ENCODE measurements around the gene RABGAP1L.

RABGAP1L gene

GRCh38 chr1:174284052-174284451 is 124.7 kb downstream of the RABGAP1L start:
- no peak overlapping the region for H3K4me3 ChIP-seq (ENCODE audit: low read depth, low read length)
- no peaks in the 10 kb centered on the region for H3K9me3 ChIP-seq
- H3K4me1 ChIP-seq: no peaks in the 10 kb centered on the region
- H3K36me3 ChIP-seq: no peaks in the 10 kb centered on the region
- H3K27me3 ChIP-seq: no peaks in the 10 kb centered on the region
- no peak for DNase-seq
- no peak for TF ChIP-seq CTCF (IDR thresholded peaks at IDR 0.05; ENCODE audit: low read depth, low read length)

GRCh38 chr1:174286042-174286441 is 126.7 kb downstream of the RABGAP1L start:
- H3K36me3 ChIP-seq: no peaks in the 10 kb centered on the region
- no peaks in the 10 kb centered on the region for H3K27me3 ChIP-seq
- no peaks in the 10 kb centered on the region for H3K4me1 ChIP-seq
- H3K4me3 ChIP-seq (ENCODE audit: low read depth, low read length): no peak overlapping the region
- no peak for TF ChIP-seq CTCF (IDR thresholded peaks at IDR 0.05; ENCODE audit: low read depth, low read length)
- H3K9me3 ChIP-seq: no peaks in the 10 kb centered on the region
- DNase-seq: no peak

DNA sequence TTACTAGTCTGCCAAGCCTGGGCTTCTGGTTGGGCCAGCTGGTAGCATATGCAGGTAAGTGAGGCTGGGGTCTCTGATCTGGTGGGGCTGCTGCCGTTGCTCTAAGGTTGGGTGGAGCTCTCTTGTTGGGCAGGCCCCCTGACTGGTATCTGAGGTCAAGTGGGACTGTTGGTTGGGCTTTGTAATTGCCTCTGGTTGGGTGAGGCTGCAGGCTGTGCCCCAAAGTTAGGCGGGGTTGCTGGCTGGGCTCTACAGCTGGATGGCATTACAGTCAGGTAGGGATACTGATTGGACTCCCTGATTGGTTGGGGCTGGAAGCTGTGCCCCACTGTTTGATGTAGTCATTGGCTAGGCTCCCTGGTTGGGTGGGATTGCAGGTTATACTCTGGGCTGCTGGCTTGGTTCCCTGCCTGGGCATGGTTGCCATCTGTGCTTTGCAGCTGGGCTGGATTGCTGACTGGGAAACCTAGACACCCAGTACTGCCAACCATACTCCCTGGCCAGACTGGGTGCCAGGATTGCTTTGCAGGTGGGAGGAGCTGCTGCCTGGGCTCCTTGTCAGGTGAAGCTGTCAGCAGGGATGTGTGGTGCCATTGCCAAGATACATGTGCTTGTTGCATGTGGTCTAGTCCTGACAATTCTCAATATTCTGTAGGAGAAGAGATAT is 130.5 kb downstream of the RABGAP1L start:
- Histone ChIP-seq H3K4me3 (ENCODE audit: low read depth, low read length) (no peak overlapping the region), H3K36me3 (no peaks in the 10 kb centered on the region), H3K4me1 (no peaks in the 10 kb centered on the region), H3K27me3 (no peaks in the 10 kb centered on the region), H3K9me3 (no peaks in the 10 kb centered on the region)
- no peak for DNase-seq
- TF ChIP-seq CTCF (IDR thresholded peaks at IDR 0.05; ENCODE audit: low read depth, low read length): no peak

DNA sequence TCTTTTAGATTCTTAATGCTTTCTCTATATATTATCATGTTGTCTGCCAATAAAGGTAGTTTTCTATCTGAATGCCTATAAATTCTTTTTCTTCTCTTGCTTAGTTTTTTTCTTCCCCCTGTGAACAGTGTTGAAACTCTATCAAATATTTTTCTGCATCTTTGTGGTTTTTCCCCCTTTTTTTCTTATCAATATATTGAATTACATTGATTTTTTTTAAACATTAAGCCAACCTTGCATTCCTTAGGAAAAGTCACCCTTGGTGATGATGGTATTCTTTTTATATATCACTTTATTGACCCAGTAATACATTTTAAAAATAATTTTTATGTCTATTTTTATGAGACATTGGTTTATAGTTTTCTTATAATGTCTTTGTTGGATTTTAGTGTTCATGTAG is 131.7 kb downstream of the RABGAP1L start:
- Histone ChIP-seq H3K36me3 (no peaks in the 10 kb centered on the region), H3K4me1 (no peaks in the 10 kb centered on the region), H3K27me3 (no peaks in the 10 kb centered on the region), H3K4me3 (ENCODE audit: low read depth, low read length) (no peak overlapping the region), H3K9me3 (no peaks in the 10 kb centered on the region)
- no peak for TF ChIP-seq CTCF (IDR thresholded peaks at IDR 0.05; ENCODE audit: low read depth, low read length)
- no peak for DNase-seq

- H3K4me3 ChIP-seq (ENCODE audit: low read depth, low read length): no peak overlapping the region
- H3K36me3 ChIP-seq: no peaks in the 10 kb centered on the region
- DNase-seq: no peak
- TF ChIP-seq CTCF (IDR thresholded peaks at IDR 0.05; ENCODE audit: low read depth, low read length): no peak
- H3K27me3 ChIP-seq: no peaks in the 10 kb centered on the region
- no peaks in the 10 kb centered on the region for H3K4me1 ChIP-seq
- no peaks in the 10 kb centered on the region for H3K9me3 ChIP-seq
These were observed 137.0 kb downstream of the RABGAP1L start for GRCh38 chr1:174296309-174296708.

- Histone ChIP-seq H3K9me3 (no peaks in the 10 kb centered on the region), H3K4me1 (no peaks in the 10 kb centered on the region), H3K4me3 (ENCODE audit: low read depth, low read length) (no peak overlapping the region), H3K27me3 (no peaks in the 10 kb centered on the region), H3K36me3 (no peaks in the 10 kb centered on the region)
- peak; percentile 20; the same call in 1 of the 2 replicates for TF ChIP-seq CTCF (IDR thresholded peaks at IDR 0.05; ENCODE audit: low read depth, low read length)
- DNase-seq: no peak
These were observed 138.0 kb downstream of the RABGAP1L start for GRCh38 chr1:174297351-174297750.

Measured in BE2C (cell line).